GM23338 (cell line): ENCODE data around the gene PAEP. TPM values are rescaled to one million over a fixed set of nuclear protein-coding genes. Genes with fewer than 3 reads are reported as not detected.

Experiments used
- ATAC-seq: fragments of 200-7000 bp; cut with Tn5 transposase; 3 replicates; pipeline ENCODE4 v1.9.1; 2020
- DNase-seq: peaks from one replicate; pipeline ENCODE4 v3.0.0-alpha.2; 2015; ENCODE audit warnings: low spot score
- H2AFZ ChIP-seq: fragments of 200-600 bp; sonication (generic); 2 replicates; pipeline ENCODE4 v1.8.0; 2016; ENCODE audit warnings: antibody characterized with exemption, mild to moderate bottlenecking, moderate library complexity
- H3F3A ChIP-seq: fragments of 200-600 bp; sonication (generic); replicated peaks from 2 replicates; pipeline ENCODE4 v1.8.0; 2017; ENCODE audit warnings: antibody characterized with exemption, mixed run types, low read depth
- H3K27ac ChIP-seq: fragments of 200-600 bp; sonication (generic); 2 replicates; pipeline ENCODE4 v1.6.1; 2016; ENCODE audit warnings: low read depth
- H3K27me3 ChIP-seq: fragments of 200-600 bp; sonication (generic); 2 replicates; pipeline ENCODE4 v1.8.0; 2016; ENCODE audit warnings: mild to moderate bottlenecking, mixed run types, moderate library complexity; ENCODE audit not compliant: insufficient read depth
- H3K36me3 ChIP-seq: fragments of 200-600 bp; sonication (generic); 2 replicates; pipeline ENCODE4 v1.8.0; 2016; ENCODE audit warnings: mild to moderate bottlenecking; ENCODE audit not compliant: insufficient read depth
- H3K4me1 ChIP-seq: fragments of 200-600 bp; sonication (generic); 2 replicates; pipeline ENCODE4 v1.8.0; 2016; ENCODE audit warnings: mild to moderate bottlenecking, moderate library complexity; ENCODE audit not compliant: insufficient read depth
- H3K4me2 ChIP-seq: fragments of 200-600 bp; sonication (generic); 2 replicates; pipeline ENCODE4 v1.7.1; 2017; ENCODE audit warnings: mixed run types
- H3K4me3 ChIP-seq: fragments of 200-600 bp; sonication (generic); 2 replicates; pipeline ENCODE4 v1.6.1; 2016; ENCODE audit warnings: mixed run types
- H3K79me2 ChIP-seq: fragments of 200-600 bp; sonication (generic); replicated peaks from 2 replicates; pipeline ENCODE4 v1.8.0; 2017; ENCODE audit warnings: mild to moderate bottlenecking; ENCODE audit not compliant: insufficient read depth
- H3K9me2 ChIP-seq: fragments of 200-600 bp; sonication (generic); 2 replicates; pipeline ENCODE4 v1.8.0; 2017; ENCODE audit not compliant: insufficient read depth
- H4K20me1 ChIP-seq: fragments of 200-600 bp; sonication (generic); replicated peaks from 2 replicates; pipeline ENCODE4 v1.8.0; 2017; ENCODE audit warnings: mild to moderate bottlenecking; ENCODE audit not compliant: insufficient read depth
- H3K27ac Mint-ChIP-seq: 2 replicates; pipeline ENCODE4 v1.8.0; 2020; ENCODE audit warnings: inconsistent platforms, mild to moderate bottlenecking, moderate library complexity, mixed read lengths
- H3K27me3 Mint-ChIP-seq: 3 replicates; pipeline ENCODE4 v1.8.0; 2022; ENCODE audit warnings: low read depth, mild to moderate bottlenecking, moderate library complexity, mixed read lengths, inconsistent platforms; ENCODE audit not compliant: insufficient read depth, poor library complexity
- H3K36me3 Mint-ChIP-seq: 3 replicates; pipeline ENCODE4 v1.8.0; 2021; ENCODE audit warnings: low read depth, mild to moderate bottlenecking, inconsistent platforms, moderate library complexity, mixed read lengths
- H3K4me1 Mint-ChIP-seq: 3 replicates; pipeline ENCODE4 v1.8.0; 2020; ENCODE audit warnings: mild to moderate bottlenecking, inconsistent platforms, mixed read lengths
- H3K4me3 Mint-ChIP-seq: 3 replicates; pipeline ENCODE4 v1.8.0; 2021; ENCODE audit warnings: moderate library complexity, mild to moderate bottlenecking, inconsistent platforms, mixed read lengths
- H3K9me3 Mint-ChIP-seq: 3 replicates; pipeline ENCODE4 v1.8.0; 2020; ENCODE audit warnings: moderate library complexity, mild to moderate bottlenecking, inconsistent platforms, mixed read lengths
- CREB1 ChIP-seq: fragments of 250-450 bp; sonication (Bioruptor Pico); IDR thresholded peaks from 2 replicates; pipeline ENCODE4 v1.5.0; 2020; ENCODE audit warnings: low read depth, mild to moderate bottlenecking, moderate library complexity
- CTCF ChIP-seq, 2 experiments: fragments of 200-600 bp in 1 of 2; sonication (generic) in 1 of 2; conservative IDR thresholded peaks; 2 replicates each; pipeline versions ENCODE4 v1.5.1 to v1.6.1; 2016 to 2017; ENCODE audit warnings: antibody characterized with exemption in 2 of 2, low read depth in 2 of 2, mild to moderate bottlenecking in 2 of 2, moderate library complexity in 1 of 2
- ETS1 ChIP-seq: IDR thresholded peaks from 2 replicates; pipeline ENCODE4 v1.6.1; 2016; ENCODE audit warnings: antibody characterized with exemption
- EZH2 ChIP-seq: fragments of 200-600 bp; sonication (generic); IDR thresholded peaks from one replicate; pipeline ENCODE4 v1.8.0; 2017; ENCODE audit warnings: antibody characterized with exemption, mild to moderate bottlenecking, low read depth; ENCODE audit not compliant: unreplicated experiment
- EZH2phosphoT487 ChIP-seq: fragments of 200-600 bp; sonication (generic); IDR thresholded peaks from one replicate; pipeline ENCODE4 v1.8.1; 2018; ENCODE audit warnings: antibody characterized with exemption; ENCODE audit not compliant: unreplicated experiment
- JUNB ChIP-seq: IDR thresholded peaks from one replicate; pipeline ENCODE4 v1.6.1; 2016; ENCODE audit warnings: antibody characterized with exemption; ENCODE audit not compliant: unreplicated experiment
- NANOG ChIP-seq: IDR thresholded peaks from 2 replicates; pipeline ENCODE4 v1.6.1; 2016; ENCODE audit warnings: antibody characterized with exemption, borderline replicate concordance
- POLR2AphosphoS5 ChIP-seq: IDR thresholded peaks from 2 replicates; pipeline ENCODE4 v1.6.1; 2016; ENCODE audit warnings: antibody characterized with exemption, low read depth
- STAT1 ChIP-seq: IDR thresholded peaks from one replicate; pipeline ENCODE4 v1.6.1; 2016; ENCODE audit warnings: antibody characterized with exemption; ENCODE audit not compliant: unreplicated experiment
- ZNF114 ChIP-seq: fragments of 250-450 bp; sonication (Bioruptor Pico); IDR thresholded peaks from 2 replicates; pipeline ENCODE4 v1.5.0; 2020; ENCODE audit warnings: mild to moderate bottlenecking, moderate library complexity
- ZNF331 ChIP-seq: fragments of 250-450 bp; sonication (Bioruptor Pico); IDR thresholded peaks from 2 replicates; pipeline ENCODE4 v1.5.0; 2020; ENCODE audit warnings: low read depth, mild to moderate bottlenecking, moderate library complexity
- polyA plus RNA-seq: library from polyadenylated mRNA; unstranded; fragments of >200 nt; fragmentation: Nextera tagmentation; extraction: Ambion mirVana; gene quantifications from 2 replicates; pipeline ENCODE4 v1.2.1, GENCODE V29; 2016
- total RNA-seq: library from RNA; depleted of rRNA; stranded (reverse); fragments of >200 nt; shearing (Covaris generic); gene quantifications from 2 replicates; pipeline ENCODE4 v1.2.3, GENCODE V29; 2014
- TF ChIP-seq, protein P1 (sequence below): fragments of 250-450 bp; sonication (Bioruptor Pico); IDR thresholded peaks from 2 replicates; pipeline ENCODE4 v1.5.0; 2020; ENCODE audit warnings: mild to moderate bottlenecking, moderate library complexity
- TF ChIP-seq, protein P2 (sequence below): IDR thresholded peaks from one replicate; pipeline ENCODE4 v1.6.1; 2018; ENCODE audit warnings: antibody characterized with exemption; ENCODE audit not compliant: unreplicated experiment

The PAEP gene
- total and polyA plus RNA-seq, 2 experiments from 2014 or later = not detected

- no peaks in the 10 kb centered on the region for H3K36me3 Mint-ChIP-seq
- Histone ChIP-seq H3K36me3 (no peaks in the 10 kb centered on the region), H3K79me2 (no peaks in the 10 kb centered on the region), H3K27me3 (no peaks in the 10 kb centered on the region), H3K9me2 (no peaks in the 10 kb centered on the region), H3K4me2 (no peak within 1 kb of the TSS), H3K27ac (no peak within 1 kb of the TSS), H2AFZ (no peak within 1 kb of the TSS), H4K20me1 (no peaks in the 10 kb centered on the region), H3K4me3 (no peak within 1 kb of the TSS), H3K4me1 (no peaks in the 10 kb centered on the region), H3F3A (no peaks in the 10 kb centered on the region)
- H3K9me3 Mint-ChIP-seq = no peaks in the 10 kb centered on the region
- no peak within 1 kb of the TSS for H3K4me3 Mint-ChIP-seq
- ATAC-seq (no peak), DNase-seq (no peak)
- TF ChIP-seq STAT1 (no peak), CTCF (conservative IDR thresholded peaks at IDR 0.05; ENCODE audit: low read depth in 2 of 2) (no peak), EZH2phosphoT487 (no peak), ZNF331 (CRISPR knock-in tag) (no peak), ZNF114 (CRISPR knock-in tag) (no peak), ETS1 (no peak), POLR2AphosphoS5 (no peak), NANOG (no peak), EZH2 (no peak), JUNB (no peak), CREB1 (CRISPR knock-in tag) (no peak)
- TF ChIP-seq, protein P1, sequence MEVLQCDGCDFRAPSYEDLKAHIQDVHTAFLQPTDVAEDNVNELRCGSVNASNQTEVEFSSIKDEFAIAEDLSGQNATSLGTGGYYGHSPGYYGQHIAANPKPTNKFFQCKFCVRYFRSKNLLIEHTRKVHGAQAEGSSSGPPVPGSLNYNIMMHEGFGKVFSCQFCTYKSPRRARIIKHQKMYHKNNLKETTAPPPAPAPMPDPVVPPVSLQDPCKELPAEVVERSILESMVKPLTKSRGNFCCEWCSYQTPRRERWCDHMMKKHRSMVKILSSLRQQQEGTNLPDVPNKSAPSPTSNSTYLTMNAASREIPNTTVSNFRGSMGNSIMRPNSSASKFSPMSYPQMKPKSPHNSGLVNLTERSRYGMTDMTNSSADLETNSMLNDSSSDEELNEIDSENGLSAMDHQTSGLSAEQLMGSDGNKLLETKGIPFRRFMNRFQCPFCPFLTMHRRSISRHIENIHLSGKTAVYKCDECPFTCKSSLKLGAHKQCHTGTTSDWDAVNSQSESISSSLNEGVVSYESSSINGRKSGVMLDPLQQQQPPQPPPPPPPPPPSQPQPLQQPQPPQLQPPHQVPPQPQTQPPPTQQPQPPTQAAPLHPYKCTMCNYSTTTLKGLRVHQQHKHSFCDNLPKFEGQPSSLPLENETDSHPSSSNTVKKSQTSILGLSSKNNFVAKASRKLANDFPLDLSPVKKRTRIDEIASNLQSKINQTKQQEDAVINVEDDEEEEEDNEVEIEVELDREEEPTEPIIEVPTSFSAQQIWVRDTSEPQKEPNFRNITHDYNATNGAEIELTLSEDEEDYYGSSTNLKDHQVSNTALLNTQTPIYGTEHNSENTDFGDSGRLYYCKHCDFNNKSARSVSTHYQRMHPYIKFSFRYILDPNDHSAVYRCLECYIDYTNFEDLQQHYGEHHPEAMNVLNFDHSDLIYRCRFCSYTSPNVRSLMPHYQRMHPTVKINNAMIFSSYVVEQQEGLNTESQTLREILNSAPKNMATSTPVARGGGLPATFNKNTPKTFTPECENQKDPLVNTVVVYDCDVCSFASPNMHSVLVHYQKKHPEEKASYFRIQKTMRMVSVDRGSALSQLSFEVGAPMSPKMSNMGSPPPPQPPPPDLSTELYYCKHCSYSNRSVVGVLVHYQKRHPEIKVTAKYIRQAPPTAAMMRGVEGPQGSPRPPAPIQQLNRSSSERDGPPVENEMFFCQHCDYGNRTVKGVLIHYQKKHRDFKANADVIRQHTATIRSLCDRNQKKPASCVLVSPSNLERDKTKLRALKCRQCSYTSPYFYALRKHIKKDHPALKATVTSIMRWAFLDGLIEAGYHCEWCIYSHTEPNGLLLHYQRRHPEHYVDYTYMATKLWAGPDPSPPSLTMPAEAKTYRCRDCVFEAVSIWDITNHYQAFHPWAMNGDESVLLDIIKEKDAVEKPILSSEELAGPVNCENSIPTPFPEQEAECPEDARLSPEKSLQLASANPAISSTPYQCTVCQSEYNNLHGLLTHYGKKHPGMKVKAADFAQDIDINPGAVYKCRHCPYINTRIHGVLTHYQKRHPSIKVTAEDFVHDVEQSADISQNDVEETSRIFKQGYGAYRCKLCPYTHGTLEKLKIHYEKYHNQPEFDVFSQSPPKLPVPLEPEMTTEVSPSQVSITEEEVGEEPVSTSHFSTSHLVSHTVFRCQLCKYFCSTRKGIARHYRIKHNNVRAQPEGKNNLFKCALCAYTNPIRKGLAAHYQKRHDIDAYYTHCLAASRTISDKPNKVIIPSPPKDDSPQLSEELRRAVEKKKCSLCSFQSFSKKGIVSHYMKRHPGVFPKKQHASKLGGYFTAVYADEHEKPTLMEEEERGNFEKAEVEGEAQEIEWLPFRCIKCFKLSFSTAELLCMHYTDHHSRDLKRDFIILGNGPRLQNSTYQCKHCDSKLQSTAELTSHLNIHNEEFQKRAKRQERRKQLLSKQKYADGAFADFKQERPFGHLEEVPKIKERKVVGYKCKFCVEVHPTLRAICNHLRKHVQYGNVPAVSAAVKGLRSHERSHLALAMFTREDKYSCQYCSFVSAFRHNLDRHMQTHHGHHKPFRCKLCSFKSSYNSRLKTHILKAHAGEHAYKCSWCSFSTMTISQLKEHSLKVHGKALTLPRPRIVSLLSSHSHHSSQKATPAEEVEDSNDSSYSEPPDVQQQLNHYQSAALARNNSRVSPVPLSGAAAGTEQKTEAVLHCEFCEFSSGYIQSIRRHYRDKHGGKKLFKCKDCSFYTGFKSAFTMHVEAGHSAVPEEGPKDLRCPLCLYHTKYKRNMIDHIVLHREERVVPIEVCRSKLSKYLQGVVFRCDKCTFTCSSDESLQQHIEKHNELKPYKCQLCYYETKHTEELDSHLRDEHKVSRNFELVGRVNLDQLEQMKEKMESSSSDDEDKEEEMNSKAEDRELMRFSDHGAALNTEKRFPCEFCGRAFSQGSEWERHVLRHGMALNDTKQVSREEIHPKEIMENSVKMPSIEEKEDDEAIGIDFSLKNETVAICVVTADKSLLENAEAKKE (CRISPR knock-in tag) = no peak
- TF ChIP-seq, protein P2, sequence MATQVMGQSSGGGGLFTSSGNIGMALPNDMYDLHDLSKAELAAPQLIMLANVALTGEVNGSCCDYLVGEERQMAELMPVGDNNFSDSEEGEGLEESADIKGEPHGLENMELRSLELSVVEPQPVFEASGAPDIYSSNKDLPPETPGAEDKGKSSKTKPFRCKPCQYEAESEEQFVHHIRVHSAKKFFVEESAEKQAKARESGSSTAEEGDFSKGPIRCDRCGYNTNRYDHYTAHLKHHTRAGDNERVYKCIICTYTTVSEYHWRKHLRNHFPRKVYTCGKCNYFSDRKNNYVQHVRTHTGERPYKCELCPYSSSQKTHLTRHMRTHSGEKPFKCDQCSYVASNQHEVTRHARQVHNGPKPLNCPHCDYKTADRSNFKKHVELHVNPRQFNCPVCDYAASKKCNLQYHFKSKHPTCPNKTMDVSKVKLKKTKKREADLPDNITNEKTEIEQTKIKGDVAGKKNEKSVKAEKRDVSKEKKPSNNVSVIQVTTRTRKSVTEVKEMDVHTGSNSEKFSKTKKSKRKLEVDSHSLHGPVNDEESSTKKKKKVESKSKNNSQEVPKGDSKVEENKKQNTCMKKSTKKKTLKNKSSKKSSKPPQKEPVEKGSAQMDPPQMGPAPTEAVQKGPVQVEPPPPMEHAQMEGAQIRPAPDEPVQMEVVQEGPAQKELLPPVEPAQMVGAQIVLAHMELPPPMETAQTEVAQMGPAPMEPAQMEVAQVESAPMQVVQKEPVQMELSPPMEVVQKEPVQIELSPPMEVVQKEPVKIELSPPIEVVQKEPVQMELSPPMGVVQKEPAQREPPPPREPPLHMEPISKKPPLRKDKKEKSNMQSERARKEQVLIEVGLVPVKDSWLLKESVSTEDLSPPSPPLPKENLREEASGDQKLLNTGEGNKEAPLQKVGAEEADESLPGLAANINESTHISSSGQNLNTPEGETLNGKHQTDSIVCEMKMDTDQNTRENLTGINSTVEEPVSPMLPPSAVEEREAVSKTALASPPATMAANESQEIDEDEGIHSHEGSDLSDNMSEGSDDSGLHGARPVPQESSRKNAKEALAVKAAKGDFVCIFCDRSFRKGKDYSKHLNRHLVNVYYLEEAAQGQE = no peak
- no peaks in the 10 kb centered on the region for H3K27me3 Mint-ChIP-seq
- H3K27ac Mint-ChIP-seq = no peak within 1 kb of the TSS
- peaks cover 10% of the 10 kb centered on the region; the same call in 2 of the 3 replicates for H3K4me1 Mint-ChIP-seq
Measured at GRCh38 chr9:135520916-135521607, 40.5 kb upstream of the PAEP start, which contains the start of gene LCN1. TSS of gene LCN1 (plus strand) at chr9:135521440. CDS start at chr9:135521498, 58 bp downstream.
